Smooth muscle cell (in vitro differentiated cells): ENCODE measurements around the gene UNC5A. TPM values are rescaled to one million over a fixed set of nuclear protein-coding genes. Genes with fewer than 3 reads are reported as not detected.

Experiments
- DNase-seq: peaks from one replicate; lab custom pipeline; 2025; ENCODE audit not compliant: unreplicated experiment; lab: John Stamatoyannopoulos, UW
- H2AFZ ChIP-seq: fragments of 200-600 bp; sonication (generic); 2 replicates; pipeline ENCODE4 v1.6.0; 2016; ENCODE audit warnings: antibody characterized with exemption, low read depth, mild to moderate bottlenecking
- H3F3A ChIP-seq: fragments of 200-600 bp; sonication (generic); 2 replicates; pipeline ENCODE4 v1.6.0; 2017; ENCODE audit warnings: antibody characterized with exemption, low read depth
- H3K27ac ChIP-seq: fragments of 200-600 bp; sonication (generic); 2 replicates; pipeline ENCODE4 v1.5.1; 2016; ENCODE audit warnings: low read depth, mild to moderate bottlenecking
- H3K27me3 ChIP-seq: fragments of 200-600 bp; sonication (generic); 2 replicates; pipeline ENCODE4 v1.6.1; 2016; ENCODE audit warnings: low read depth, mild to moderate bottlenecking
- H3K36me3 ChIP-seq: fragments of 200-600 bp; sonication (generic); 2 replicates; pipeline ENCODE4 v1.5.1; 2016; ENCODE audit warnings: low read depth
- H3K4me1 ChIP-seq: fragments of 200-600 bp; sonication (generic); 2 replicates; pipeline ENCODE4 v1.5.1; 2016; ENCODE audit warnings: low read depth
- H3K4me2 ChIP-seq: fragments of 200-600 bp; sonication (generic); 2 replicates; pipeline ENCODE4 v1.6.0; 2016; ENCODE audit warnings: mild to moderate bottlenecking
- H3K4me3 ChIP-seq: fragments of 200-600 bp; sonication (generic); 2 replicates; pipeline ENCODE4 v1.5.1; 2016; ENCODE audit warnings: mild to moderate bottlenecking
- H3K79me2 ChIP-seq: fragments of 200-600 bp; sonication (generic); 2 replicates; pipeline ENCODE4 v1.6.0; 2016; ENCODE audit warnings: low read depth, mild to moderate bottlenecking
- H3K9ac ChIP-seq: fragments of 200-600 bp; sonication (generic); 2 replicates; pipeline ENCODE4 v1.6.0; 2016; ENCODE audit warnings: low read depth
- H3K9me3 ChIP-seq: fragments of 200-600 bp; sonication (generic); replicated peaks from 2 replicates; pipeline ENCODE4 v1.5.1; 2016; ENCODE audit warnings: low read depth
- H4K20me1 ChIP-seq: fragments of 200-600 bp; sonication (generic); 2 replicates; pipeline ENCODE4 v1.6.0; 2016; ENCODE audit warnings: low read depth
- CTCF ChIP-seq: fragments of 200-600 bp; sonication (generic); IDR thresholded peaks from 2 replicates; pipeline ENCODE4 v1.5.1; 2017; ENCODE audit warnings: borderline replicate concordance, mild to moderate bottlenecking, antibody characterized with exemption; ENCODE audit not compliant: insufficient read depth, poor library complexity, severe bottlenecking
- WGBS: methylation state at CpG from one replicate; pipeline ENCODE4 v1.1.7; 2016; ENCODE audit warnings: low lambda C conversion rate; 5-methylcytosine and 5-hydroxymethylcytosine counted together
- polyA plus RNA-seq: library from polyadenylated mRNA; unstranded; fragments of >200 nt; fragmentation: Nextera tagmentation; extraction: Ambion mirVana; gene quantifications from 2 replicates; pipeline ENCODE4 v1.2.1, GENCODE V29; 2016
- total RNA-seq: library from RNA; depleted of rRNA; stranded (reverse); fragments of >200 nt; gene quantifications from 2 replicates; pipeline ENCODE4 v1.2.3, GENCODE V29; 2014

Gene UNC5A
- total and polyA plus RNA-seq, 2 experiments from 2014 or later: not detected

GRCh38 chr5:176780176-176781053 lies 29.9 kb upstream of the UNC5A start:
- no peak for DNase-seq
- H3K27me3 ChIP-seq: no peaks in the 10 kb centered on the region
- WGBS: 82% methylated on average over 14 of the region's 14 CpGs
- no peaks in the 10 kb centered on the region for H3K36me3 ChIP-seq
- no peaks in the 10 kb centered on the region for H4K20me1 ChIP-seq
- H3K4me2 ChIP-seq: no peak overlapping the region
- no peaks in the 10 kb centered on the region for H3K9me3 ChIP-seq
- no peaks in the 10 kb centered on the region for H3K4me1 ChIP-seq
- H3K27ac ChIP-seq: no peak overlapping the region
- no peaks in the 10 kb centered on the region for H3K79me2 ChIP-seq
- H2AFZ ChIP-seq: no peak overlapping the region
- TF ChIP-seq CTCF: no peak
- no peak overlapping the region for H3K9ac ChIP-seq
- no peaks in the 10 kb centered on the region for H3F3A ChIP-seq
- no peak overlapping the region for H3K4me3 ChIP-seq

GRCh38 chr5:176781054-176781375 lies 29.3 kb upstream of the UNC5A start:
- H3K9me3 ChIP-seq: no peaks in the 10 kb centered on the region
- no peak overlapping the region for H3K4me2 ChIP-seq
- H3K36me3 ChIP-seq: no peaks in the 10 kb centered on the region
- H2AFZ ChIP-seq: no peak overlapping the region
- H3K4me1 ChIP-seq: no peaks in the 10 kb centered on the region
- H3K27ac ChIP-seq: no peak overlapping the region
- H3F3A ChIP-seq: no peaks in the 10 kb centered on the region
- TF ChIP-seq CTCF: no peak
- no peak overlapping the region for H3K4me3 ChIP-seq
- no peaks in the 10 kb centered on the region for H3K27me3 ChIP-seq
- no peaks in the 10 kb centered on the region for H3K79me2 ChIP-seq
- no peaks in the 10 kb centered on the region for H4K20me1 ChIP-seq
- DNase-seq: no peak
- no peak overlapping the region for H3K9ac ChIP-seq
- 82% methylated on average over 14 of the region's 14 CpGs for WGBS

- H3K4me2 ChIP-seq: no peak overlapping the region
- WGBS: 89% methylated on average over 17 of the region's 17 CpGs
These were observed 28.5 kb upstream of the UNC5A start for GRCh38 chr5:176781638-176782570.

More at GRCh38 chr5:176781638-176782570, 28.5 kb upstream of the UNC5A start:
- Histone ChIP-seq H3F3A (no peaks in the 10 kb centered on the region), H3K79me2 (no peaks in the 10 kb centered on the region), H2AFZ (no peak overlapping the region), H4K20me1 (no peaks in the 10 kb centered on the region), H3K9me3 (no peaks in the 10 kb centered on the region), H3K36me3 (no peaks in the 10 kb centered on the region), H3K9ac (no peak overlapping the region), H3K4me3 (no peak overlapping the region), H3K27ac (no peak overlapping the region), H3K27me3 (no peaks in the 10 kb centered on the region), H3K4me1 (no peaks in the 10 kb centered on the region)
- TF ChIP-seq CTCF: no peak
- DNase-seq: no peak
